ENCODE data around the gene IFT122.
"Not testable (repeated sequence)": the region's sequence is repeated elsewhere in the genome, so short reads cannot be mapped to it uniquely, and the experiment has no call there.

Gene IFT122

GRCh38 chr3:129498603-129499488, 58.8 kb downstream of the IFT122 start:
- not testable (repeated sequence) for DNase-seq (ENCODE audit: low spot score)

- DNase-seq (ENCODE audit: low spot score): not testable (repeated sequence)
Observed at GRCh38 chr3:129499604-129500333, 59.7 kb downstream of the IFT122 start.

GRCh38 chr3:129500334-129500658, 60.3 kb downstream of the IFT122 start:
- no peak for DNase-seq (ENCODE audit: low spot score)

- DNase-seq (ENCODE audit: low spot score): no peak
Observed at GRCh38 chr3:129501630-129502029, 61.6 kb downstream of the IFT122 start.

- no peak for DNase-seq (ENCODE audit: low spot score)
Observed at GRCh38 chr3:129502641-129503408, 62.8 kb downstream of the IFT122 start.

GRCh38 chr3:129503471-129504291, 63.7 kb downstream of the IFT122 start:
- no peak for DNase-seq (ENCODE audit: low spot score)

- no peak for DNase-seq (ENCODE audit: low spot score)
Observed at GRCh38 chr3:129504471-129505100, 64.6 kb downstream of the IFT122 start.

GRCh38 chr3:129505341-129505740, 65.3 kb downstream of the IFT122 start:
- no peak for DNase-seq (ENCODE audit: low spot score)

GRCh38 chr3:129506231-129506742, 66.3 kb downstream of the IFT122 start:
- no peak for DNase-seq (ENCODE audit: low spot score)

- DNase-seq (ENCODE audit: low spot score): no peak
Observed at GRCh38 chr3:129507181-129507831, 67.3 kb downstream of the IFT122 start.

GRCh38 chr3:129512595-129512994, 72.6 kb downstream of the IFT122 start:
- no peak for DNase-seq (ENCODE audit: low spot score)

- no peak for DNase-seq (ENCODE audit: low spot score)
Observed at GRCh38 chr3:129513705-129514104, 73.7 kb downstream of the IFT122 start.

GRCh38 chr3:129514110-129514509, 74.1 kb downstream of the IFT122 start:
- DNase-seq (ENCODE audit: low spot score): no peak

- DNase-seq (ENCODE audit: low spot score): no peak
Observed at GRCh38 chr3:129514563-129514962, 74.5 kb downstream of the IFT122 start.

- DNase-seq (ENCODE audit: low spot score): not testable (repeated sequence)
Observed at GRCh38 chr3:129515108-129515820, 75.2 kb downstream of the IFT122 start.

- not testable (repeated sequence) for DNase-seq (ENCODE audit: low spot score)
Observed at GRCh38 chr3:129515821-129516432, 75.9 kb downstream of the IFT122 start.

- DNase-seq (ENCODE audit: low spot score): no peak
Observed at GRCh38 chr3:129517516-129517915, 77.5 kb downstream of the IFT122 start.

GRCh38 chr3:129518038-129518561, 78.1 kb downstream of the IFT122 start:
- DNase-seq (ENCODE audit: low spot score): no peak

- DNase-seq (ENCODE audit: low spot score): no peak
Observed at GRCh38 chr3:129518581-129518980, 78.6 kb downstream of the IFT122 start.

All from HuH-7.5 (cell line).